Endothelial cell of umbilical vein (primary cell): Measurements from ENCODE around the gene CNTFR. TPM values are rescaled to one million over a fixed set of nuclear protein-coding genes. Genes with fewer than 3 reads are reported as not detected.

Source experiments
- BruUV-seq: library from RNA; stranded (reverse); fragments of 400-500 nt; replicated peaks from 2 replicates; lab custom pipeline; 2021; lab: Mats Ljungman, UMichigan
- CTCF ChIA-PET: fragments of 300-600, 350-600 bp; sonication (Branson Sonifier 250); formaldehyde crosslinking; loops from one replicate; lab custom pipeline; 2021; ENCODE audit warnings: antibody characterized with exemption, inconsistent platforms; lab: Charles Lee
- POLR2A ChIA-PET: fragments of 300-600, 350-600 bp; sonication (Branson Sonifier 250); formaldehyde crosslinking; loops from one replicate; lab custom pipeline; 2021; ENCODE audit warnings: antibody characterized with exemption, inconsistent platforms; lab: Charles Lee
- DNase-seq: peaks from one replicate; pipeline ENCODE4 v3.0.0-alpha.2; 2011; ENCODE audit warnings: low read depth, low spot score
- FAIRE-seq: peaks from 2 replicates; lab custom pipeline; 2011; peaks lifted over from hg19 to GRCh38; lab: Jason Lieb, UNC
- H2AFZ ChIP-seq: 2 replicates; pipeline ENCODE4 v1.6.0; 2012; ENCODE audit warnings: low read depth, low read length, control low read depth, inconsistent platforms
- H3K27ac ChIP-seq: 2 replicates; pipeline ENCODE4 v1.5.1; 2011; ENCODE audit warnings: low read depth, mild to moderate bottlenecking, control low read depth, low read length, moderate library complexity; ENCODE audit not compliant: insufficient read depth
- H3K27me3 ChIP-seq, 2 experiments: 2 replicates each; pipeline versions ENCODE4 v1.6.0 to v1.6.1; 2011; ENCODE audit warnings: low read length in 2 of 2, mixed read lengths in 1 of 2; ENCODE audit not compliant: control insufficient read depth in 2 of 2, insufficient read depth in 2 of 2
- H3K36me3 ChIP-seq, 2 experiments: 2 replicates in 1 of 2; 3 replicates in 1 of 2; pipeline ENCODE4 v1.5.1; 2011; ENCODE audit warnings: low read length in 2 of 2, mild to moderate bottlenecking in 1 of 2, moderate library complexity in 1 of 2; ENCODE audit not compliant: control insufficient read depth in 2 of 2, insufficient read depth in 2 of 2; ENCODE audit errors: extremely low read depth in 1 of 2
- H3K4me1 ChIP-seq: 3 replicates; pipeline ENCODE4 v1.5.1; 2011; ENCODE audit warnings: mild to moderate bottlenecking, low read length; ENCODE audit not compliant: control insufficient read depth, insufficient read depth; ENCODE audit errors: extremely low read depth
- H3K4me2 ChIP-seq: 2 replicates; pipeline ENCODE4 v1.6.1; 2011; ENCODE audit warnings: low read length, control low read depth, mixed read lengths; ENCODE audit not compliant: insufficient read depth
- H3K4me3 ChIP-seq, 3 experiments: fragments of 200-600 bp in 1 of 3; sonication (generic), shearing (Covaris generic) in 1 of 3; replicated peaks in 1 of 3; 2 replicates each; pipeline ENCODE4 v1.5.1; 2011 to 2016; ENCODE audit warnings: control low read depth in 3 of 3, low read length in 3 of 3, mild to moderate bottlenecking in 2 of 3, inconsistent platforms in 1 of 3, low read depth in 1 of 3, moderate library complexity in 1 of 3; ENCODE audit not compliant: insufficient read depth in 1 of 3
- H3K79me2 ChIP-seq: 2 replicates; pipeline ENCODE4 v1.6.0; 2012; ENCODE audit warnings: low read length, inconsistent platforms; ENCODE audit not compliant: control insufficient read depth, insufficient read depth
- H3K9ac ChIP-seq: replicated peaks from 2 replicates; pipeline ENCODE3; 2011; ENCODE audit warnings: low read length, control low read depth; ENCODE audit not compliant: insufficient read depth; ENCODE audit errors: extremely low read depth
- H3K9me1 ChIP-seq: replicated peaks from 3 replicates; pipeline ENCODE4 v1.6.0; 2011; ENCODE audit warnings: mild to moderate bottlenecking, low read length; ENCODE audit not compliant: control insufficient read depth, insufficient read depth; ENCODE audit errors: extremely low read depth
- H3K9me3 ChIP-seq: replicated peaks from 2 replicates; pipeline ENCODE4 v1.5.1; 2012; ENCODE audit warnings: low read length, inconsistent platforms; ENCODE audit not compliant: control insufficient read depth, insufficient read depth
- H4K20me1 ChIP-seq: replicated peaks from 2 replicates; pipeline ENCODE3; 2011; ENCODE audit warnings: mild to moderate bottlenecking, low read length; ENCODE audit not compliant: control insufficient read depth, insufficient read depth; ENCODE audit errors: extremely low read depth
- CTCF ChIP-seq, 2 donors: IDR thresholded peaks; 1 replicate in 1 of 2; 2 replicates in 1 of 2; pipeline ENCODE4 v1.5.1; 2011; ENCODE audit warnings: low read length in 2 of 2, mild to moderate bottlenecking in 2 of 2, moderate library complexity in 2 of 2, control low read depth in 1 of 2, inconsistent platforms in 1 of 2, low read depth in 1 of 2; ENCODE audit not compliant: insufficient read depth in 1 of 2; ENCODE audit errors: extremely low read depth in 1 of 2
- EZH2 ChIP-seq: IDR thresholded peaks from 2 replicates; pipeline ENCODE4 v1.6.1; 2012; ENCODE audit warnings: borderline replicate concordance, low read depth, mild to moderate bottlenecking, moderate library complexity, low read length, inconsistent platforms; ENCODE audit not compliant: severe bottlenecking
- FOS ChIP-seq: IDR thresholded peaks from 2 replicates; pipeline ENCODE4 v1.6.1; 2011; ENCODE audit warnings: mild to moderate bottlenecking, low read length, moderate library complexity, borderline replicate concordance; ENCODE audit not compliant: insufficient read depth
- GATA2 ChIP-seq: IDR thresholded peaks from 2 replicates; pipeline ENCODE4 v1.7.0; 2011; ENCODE audit warnings: low read depth, mild to moderate bottlenecking, moderate library complexity, mixed read lengths, low read length; ENCODE audit not compliant: insufficient read length, insufficient read depth
- JUN ChIP-seq: IDR thresholded peaks from 2 replicates; pipeline ENCODE4 v1.6.1; 2011; ENCODE audit warnings: borderline replicate concordance, low read depth; ENCODE audit not compliant: insufficient read length, insufficient read depth
- MAX ChIP-seq: IDR thresholded peaks from 2 replicates; pipeline ENCODE4 v1.6.1; 2011; ENCODE audit not compliant: insufficient read depth, insufficient read length
- MYC ChIP-seq: IDR thresholded peaks from one replicate; pipeline ENCODE4 v1.6.1; 2011; ENCODE audit warnings: mild to moderate bottlenecking, low read depth, low read length
- POLR2A ChIP-seq: IDR thresholded peaks from 2 replicates; pipeline ENCODE4 v1.6.1; 2012; ENCODE audit warnings: low read depth, mild to moderate bottlenecking, control low read depth, low read length
- POLR2AphosphoS5 ChIP-seq: IDR thresholded peaks from 2 replicates; pipeline ENCODE4 v1.6.1; 2012; ENCODE audit warnings: low read depth, mild to moderate bottlenecking, control low read depth, low read length, moderate library complexity; ENCODE audit not compliant: insufficient read depth
- dilution Hi-C: fragments of 300-500 bp; cut with MboI; formaldehyde crosslinking; loops from one replicate; pipeline ENCODE4 v1.15.0; 2019; ENCODE audit warnings: low sequenced_read_pairs; ENCODE audit not compliant: extremely low pct_ligation_motif_present
- intact Hi-C: fragments of 100-400 bp; cut with micrococcal nuclease; formaldehyde crosslinking; loops from one replicate; pipeline ENCODE4 v1.10.0; 2022
- polyA plus RNA-seq, 4 experiments: library from polyadenylated mRNA; depleted of rRNA in 3 of 4; stranded (reverse) in 3 of 4; unstranded in 1 of 4; fragments of >200 nt; gene quantifications; 2 replicates each; pipeline versions ENCODE4 v1.2.1 to v1.2.3, GENCODE V29; 2011 to 2012; ENCODE audit warnings: missing spikeins in 1 of 4
- total RNA-seq: library from RNA; stranded (reverse); gene quantifications from 2 replicates; pipeline ENCODE4 v1.2.3, GENCODE V29; 2021

The CNTFR gene
- total and polyA plus RNA-seq, 2 donors (not counting 3 experiments of a cell fraction or from before 2014, with no cell fraction given), result not detected

GRCh38 chr9:34550016-34550680 is 39.4 kb downstream of the CNTFR start:
- no TSS peak for BruUV-seq
- dilution Hi-C loops, result no loop called here

GRCh38 chr9:34549407-34549732 is 40.2 kb downstream of the CNTFR start:
- intact Hi-C loops, result no loop called here
- no peaks in the 10 kb centered on the region for H3K4me1 ChIP-seq
- H3K9me3 ChIP-seq, result no peaks in the 10 kb centered on the region

More at GRCh38 chr9:34550016-34550680, 39.4 kb downstream of the CNTFR start:
- Histone ChIP-seq H4K20me1 (no peaks in the 10 kb centered on the region), H3K9me3 (no peaks in the 10 kb centered on the region), H3K9ac (no peak overlapping the region), H3K4me1 (no peaks in the 10 kb centered on the region), H3K79me2 (no peaks in the 10 kb centered on the region), H2AFZ (no peak overlapping the region), H3K4me3 (no peak overlapping the region), H3K9me1 (no peaks in the 10 kb centered on the region), H3K27ac (no peak overlapping the region), H3K27me3 (peaks cover 1 to 7% of the 10 kb centered on the region in 2 experiments), H3K36me3 (no peaks in the 10 kb centered on the region), H3K4me2 (no peak overlapping the region)
- no peak for FAIRE-seq
- CTCF ChIA-PET, result interaction anchor here (1.2 to 11.1 kb wide), 4 partner anchors 13 to 146 kb away, joined by 3 to 326 read pairs (median 5); no protein-coding TSS in a partner anchor
- no peak for DNase-seq
- POLR2A ChIA-PET, result no interaction called here
- intact Hi-C loops, result no loop called here
- TF ChIP-seq POLR2A, result no peak
- no peak for TF ChIP-seq EZH2
- TF ChIP-seq GATA2, result no peak
- TF ChIP-seq POLR2AphosphoS5, result no peak

More at GRCh38 chr9:34549407-34549732, 40.2 kb downstream of the CNTFR start:
- DNase-seq, result no peak
- Histone ChIP-seq H4K20me1 (no peaks in the 10 kb centered on the region), H3K27me3 (peaks cover 2 to 7% of the 10 kb centered on the region in 2 experiments), H2AFZ (no peak overlapping the region), H3K9me1 (no peaks in the 10 kb centered on the region), H3K27ac (no peak overlapping the region), H3K9ac (no peak overlapping the region), H3K79me2 (no peaks in the 10 kb centered on the region), H3K36me3 (no peaks in the 10 kb centered on the region), H3K4me2 (no peak overlapping the region), H3K4me3 (no peak overlapping the region)
- FAIRE-seq, result no peak
- POLR2A ChIA-PET, result no interaction called here
- dilution Hi-C loops, result no loop called here
- TF ChIP-seq MYC (no peak), MAX (no peak), FOS (no peak), CTCF (IDR thresholded peaks at IDR 0.05; ENCODE audit: extremely low read depth in 1 of 2, insufficient read depth in 1 of 2, low read depth in 1 of 2, low read length in 2 of 2) (no peak), GATA2 (no peak), JUN (no peak), POLR2AphosphoS5 (no peak), POLR2A (no peak)
- BruUV-seq, result no TSS peak
- CTCF ChIA-PET, result interaction anchor here (1.2 to 11.1 kb wide), 4 partner anchors 14 to 145 kb away, joined by 3 to 326 read pairs (median 5); no protein-coding TSS in a partner anchor
